PC-3 (cell line): ENCODE data around the gene CACNA1C. TPM values are rescaled to one million over a fixed set of nuclear protein-coding genes. Genes with fewer than 3 reads are reported as not detected.

Experiments used
- ATAC-seq: fragments of 200-7000 bp; cut with Tn5 transposase; 2 replicates; pipeline ENCODE4 v1.9.1; 2020; ENCODE audit warnings: mild to moderate bottlenecking, moderate library complexity
- BruUV-seq: library from RNA; stranded (reverse); fragments of 400-500 nt; replicated peaks from 2 replicates; lab custom pipeline; 2021; lab: Mats Ljungman, UMichigan
- CTCF ChIA-PET: fragments of 300-600 bp; sonication (Branson Sonifier 250); formaldehyde crosslinking; loops from one replicate; lab custom pipeline; 2022; ENCODE audit warnings: antibody characterized with exemption; lab: Charles Lee
- POLR2A ChIA-PET: fragments of 300-600 bp; sonication (Branson Sonifier 250); formaldehyde crosslinking; loops from one replicate; lab custom pipeline; 2022; ENCODE audit warnings: antibody characterized with exemption; ENCODE audit not compliant: unreplicated experiment; lab: Charles Lee
- DNase-seq: peaks from one replicate; pipeline ENCODE4 v3.0.0-alpha.2; 2015
- H2AFZ ChIP-seq: fragments of 300-600 bp; sonication (generic); 2 replicates; pipeline ENCODE4 v1.6.0; 2016; ENCODE audit warnings: antibody characterized with exemption, low read length
- H3F3A ChIP-seq: fragments of 300-600 bp; sonication (generic); one replicate; pipeline ENCODE4 v1.6.0; 2017; ENCODE audit warnings: antibody characterized with exemption, low read length, control low read depth, mild to moderate bottlenecking; ENCODE audit not compliant: unreplicated experiment
- H3K27ac ChIP-seq: fragments of 300-600 bp; sonication (generic); 2 replicates; pipeline ENCODE4 v1.5.1; 2016; ENCODE audit warnings: mild to moderate bottlenecking, low read length
- H3K27me3 ChIP-seq: fragments of 300-600 bp; sonication (generic); 2 replicates; pipeline ENCODE4 v1.6.1; 2016; ENCODE audit warnings: low read length, mixed read lengths
- H3K36me3 ChIP-seq: fragments of 300-600 bp; sonication (generic); 2 replicates; pipeline ENCODE4 v1.6.1; 2016; ENCODE audit warnings: low read depth, mixed run types, low read length, mixed read lengths
- H3K4me1 ChIP-seq: fragments of 300-600 bp; sonication (generic); 2 replicates; pipeline ENCODE4 v1.5.1; 2016; ENCODE audit warnings: low read length; ENCODE audit not compliant: insufficient read depth
- H3K4me2 ChIP-seq: fragments of 300-600 bp; sonication (generic); 2 replicates; pipeline ENCODE4 v1.6.0; 2016; ENCODE audit warnings: low read length
- H3K4me3 ChIP-seq: fragments of 300-600 bp; sonication (generic); 2 replicates; pipeline ENCODE4 v1.5.1; 2016; ENCODE audit warnings: mild to moderate bottlenecking, low read length, mixed read lengths
- H3K79me2 ChIP-seq: fragments of 300-600 bp; sonication (generic); 2 replicates; pipeline ENCODE4 v1.6.1; 2017; ENCODE audit warnings: low read length, mixed read lengths
- H3K9ac ChIP-seq: fragments of 300-600 bp; sonication (generic); 2 replicates; pipeline ENCODE4 v1.6.0; 2016; ENCODE audit warnings: mild to moderate bottlenecking, low read length
- H3K9me2 ChIP-seq: fragments of 300-600 bp; sonication (generic); replicated peaks from 2 replicates; pipeline ENCODE4 v1.6.1; 2016; ENCODE audit warnings: mixed run types, low read length, mixed read lengths
- H3K9me3 ChIP-seq: fragments of 300-600 bp; sonication (generic); 2 replicates; pipeline ENCODE4 v1.6.1; 2016; ENCODE audit warnings: low read length, mixed read lengths
- H4K20me1 ChIP-seq: fragments of 300-600 bp; sonication (generic); 2 replicates; pipeline ENCODE4 v1.6.1; 2016; ENCODE audit warnings: low read length, mixed read lengths
- CTCF ChIP-seq: fragments of 300-600 bp; sonication (generic); conservative IDR thresholded peaks from 2 replicates; pipeline ENCODE4 v1.5.1; 2017; ENCODE audit warnings: antibody characterized with exemption, low read depth, mild to moderate bottlenecking, low read length
- EZH2 ChIP-seq: fragments of 300-600 bp; sonication (generic); IDR thresholded peaks from one replicate; pipeline ENCODE4 v1.6.1; 2017; ENCODE audit warnings: antibody characterized with exemption, mild to moderate bottlenecking, low read length; ENCODE audit not compliant: unreplicated experiment
- EZH2phosphoT487 ChIP-seq: fragments of 300-600 bp; sonication (generic); IDR thresholded peaks from 2 replicates; pipeline ENCODE4 v1.6.1; 2018; ENCODE audit warnings: mild to moderate bottlenecking, antibody characterized with exemption, low read length, borderline replicate concordance
- intact Hi-C: fragments of 100-400 bp; cut with micrococcal nuclease; formaldehyde crosslinking; loops from 2 replicates; pipeline ENCODE4 v1.9.0; 2023
- total RNA-seq: library from RNA; depleted of rRNA; stranded (reverse); fragments of >200 nt; gene quantifications from 2 replicates; pipeline ENCODE4 v1.2.3, GENCODE V29; 2014

Gene CACNA1C
- total RNA-seq, 1 experiment from 2014 or later = not detected

DNA sequence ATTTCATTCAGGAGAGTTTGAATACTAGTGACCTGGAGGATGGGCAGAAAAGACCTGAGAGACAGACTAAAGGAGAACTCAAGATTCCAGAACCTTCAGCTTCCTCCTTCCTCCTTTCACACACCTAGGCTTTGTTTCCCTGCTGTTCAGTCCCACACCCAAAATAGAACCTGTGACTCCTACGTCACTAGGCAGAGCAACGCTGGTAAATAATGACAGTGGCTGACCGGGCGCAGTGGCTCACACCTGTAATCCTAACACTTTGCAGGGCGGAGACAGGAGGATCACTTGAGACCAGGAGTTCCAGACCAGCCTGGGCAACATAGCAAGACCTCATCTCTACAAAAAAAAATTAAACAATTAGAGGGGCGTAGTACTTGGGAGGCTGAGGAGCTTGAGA lies 575.6 kb downstream of the CACNA1C start:
- TF ChIP-seq CTCF = no peak
- TF ChIP-seq EZH2 = no peak
- TF ChIP-seq EZH2phosphoT487 = no peak
- Histone ChIP-seq H3K9ac (no peak overlapping the region), H3K4me3 (no peak overlapping the region), H3K36me3 (no peaks in the 10 kb centered on the region), H3K27me3 (peaks cover 63% of the 10 kb centered on the region), H3K4me2 (no peak overlapping the region), H3K79me2 (no peaks in the 10 kb centered on the region), H4K20me1 (no peaks in the 10 kb centered on the region), H3K27ac (no peak overlapping the region), H2AFZ (no peak overlapping the region), H3F3A (no peaks in the 10 kb centered on the region), H3K9me3 (no peaks in the 10 kb centered on the region), H3K9me2 (no peaks in the 10 kb centered on the region), H3K4me1 (no peaks in the 10 kb centered on the region)
- intact Hi-C loops = no loop called here
- CTCF ChIA-PET = interaction anchor here (0.6 kb wide), 1 partner anchor 289 kb away, joined by 3 read pairs; no protein-coding TSS in a partner anchor
- DNase-seq = no peak
- POLR2A ChIA-PET = no interaction called here
- ATAC-seq = no peak
- no TSS peak for BruUV-seq

GRCh38 chr12:2629051-2629450 lies 576.3 kb downstream of the CACNA1C start:
- no peak for TF ChIP-seq EZH2phosphoT487
- no peak for TF ChIP-seq EZH2
- TF ChIP-seq CTCF = no peak
- no peak overlapping the region for H2AFZ ChIP-seq
- CTCF ChIA-PET = interaction anchor here (0.6 kb wide), 1 partner anchor 290 kb away, joined by 3 read pairs; no protein-coding TSS in a partner anchor
- H3K79me2 ChIP-seq = no peaks in the 10 kb centered on the region
- H3F3A ChIP-seq = no peaks in the 10 kb centered on the region
- H3K27ac ChIP-seq = no peak overlapping the region
- H3K9ac ChIP-seq = no peak overlapping the region
- H3K4me1 ChIP-seq = no peaks in the 10 kb centered on the region
- H4K20me1 ChIP-seq = no peaks in the 10 kb centered on the region
- intact Hi-C loops = no loop called here
- BruUV-seq = no TSS peak
- no peak overlapping the region for H3K4me2 ChIP-seq
- DNase-seq (no peak), ATAC-seq (no peak)
- H3K9me3 ChIP-seq = no peaks in the 10 kb centered on the region
- POLR2A ChIA-PET = no interaction called here
- H3K27me3 ChIP-seq = peaks cover 64% of the 10 kb centered on the region
- no peaks in the 10 kb centered on the region for H3K9me2 ChIP-seq
- no peak overlapping the region for H3K4me3 ChIP-seq
- no peaks in the 10 kb centered on the region for H3K36me3 ChIP-seq

GRCh38 chr12:2631653-2632350 lies 579.0 kb downstream of the CACNA1C start:
- Histone ChIP-seq H3K9ac (no peak overlapping the region), H3K9me2 (no peaks in the 10 kb centered on the region), H3K4me2 (no peak overlapping the region), H3K36me3 (no peaks in the 10 kb centered on the region), H3K9me3 (no peaks in the 10 kb centered on the region), H3F3A (no peaks in the 10 kb centered on the region), H3K79me2 (no peaks in the 10 kb centered on the region), H3K27me3 (peaks cover 63% of the 10 kb centered on the region), H3K4me3 (no peak overlapping the region), H2AFZ (no peak overlapping the region), H3K27ac (no peak overlapping the region), H4K20me1 (no peaks in the 10 kb centered on the region), H3K4me1 (no peaks in the 10 kb centered on the region)
- CTCF ChIA-PET = no interaction called here
- TF ChIP-seq EZH2phosphoT487 (no peak), CTCF (no peak), EZH2 (no peak)
- no peak for DNase-seq
- no TSS peak for BruUV-seq
- intact Hi-C loops = no loop called here
- ATAC-seq = no peak
- POLR2A ChIA-PET = no interaction called here
